DMS153 treated with DMSO at 0.1 percent for 48 hours (cell line): ENCODE measurements around the gene NT5C1A.

Source experiments
- DNase-seq: peaks from one replicate; lab custom pipeline; 2025; ENCODE audit not compliant: unreplicated experiment; lab: John Stamatoyannopoulos, UW

NT5C1A gene

GRCh38 chr1:39663559-39663958, 8.3 kb downstream of the NT5C1A start:
- DNase-seq, result no peak

GRCh38 chr1:39662861-39663260, 9.0 kb downstream of the NT5C1A start:
- no peak for DNase-seq

GRCh38 chr1:39659538-39659937, 12.4 kb downstream of the NT5C1A start:
- no peak for DNase-seq

- DNase-seq, result no peak
Measured at GRCh38 chr1:39659110-39659509, 12.8 kb downstream of the NT5C1A start.

GRCh38 chr1:39657923-39658485, 13.9 kb downstream of the NT5C1A start:
- peak; percentile 68 for DNase-seq

- DNase-seq, result no peak
Measured at GRCh38 chr1:39657402-39657801, 14.5 kb downstream of the NT5C1A start.

GRCh38 chr1:39656391-39656790, 15.5 kb downstream of the NT5C1A start:
- DNase-seq, result no peak

- no peak for DNase-seq
Measured at GRCh38 chr1:39655578-39656268, 16.2 kb downstream of the NT5C1A start.

GRCh38 chr1:39654291-39654690, 17.6 kb downstream of the NT5C1A start:
- no peak for DNase-seq

- DNase-seq, result peak; percentile 95
Measured at GRCh38 chr1:39653546-39654031, 18.3 kb downstream of the NT5C1A start.

GRCh38 chr1:39652554-39652953, 19.4 kb downstream of the NT5C1A start:
- no peak for DNase-seq

GRCh38 chr1:39652105-39652504, 19.8 kb downstream of the NT5C1A start:
- DNase-seq, result no peak

GRCh38 chr1:39650431-39650830, 21.5 kb downstream of the NT5C1A start:
- DNase-seq, result no peak

- no peak for DNase-seq
Measured at GRCh38 chr1:39649636-39650185, 22.2 kb downstream of the NT5C1A start.

- no peak for DNase-seq
Measured at GRCh38 chr1:39648496-39648895, 23.4 kb downstream of the NT5C1A start.

- DNase-seq, result no peak
Measured at GRCh38 chr1:39647247-39647646, 24.7 kb downstream of the NT5C1A start.

- DNase-seq, result no peak
Measured at GRCh38 chr1:39646232-39647081, 25.4 kb downstream of the NT5C1A start.

GRCh38 chr1:39645411-39646043, 26.4 kb downstream of the NT5C1A start:
- DNase-seq, result no peak

- DNase-seq, result no peak
Measured at GRCh38 chr1:39643705-39644104, 28.2 kb downstream of the NT5C1A start.

- no peak for DNase-seq
Measured at GRCh38 chr1:39642796-39643195, 29.1 kb downstream of the NT5C1A start.

GRCh38 chr1:39640861-39641260, 31.0 kb downstream of the NT5C1A start:
- DNase-seq, result no peak
